Kidney (tissue), 14 donors: Measurements from ENCODE around the gene TAOK3. TPM values are rescaled to one million over a fixed set of nuclear protein-coding genes. Genes with fewer than 3 reads are reported as not detected.
A peak's percentile ranks its signal among the peaks of the same experiment; 100 is the strongest.
"Not testable (repeated sequence)": the region's sequence is repeated elsewhere in the genome, so short reads cannot be mapped to it uniquely, and the experiment has no call there.

Source experiments
- DNase-seq, 5 donors: peaks; one replicate each; pipeline ENCODE4 v3.0.0-alpha.2; 2013 to 2020
- FAIRE-seq: peaks from 2 replicates; lab custom pipeline; 2012; peaks lifted over from hg19 to GRCh38; lab: Jason Lieb, UNC
- H3K27ac ChIP-seq, 2 donors: one replicate each; pipeline ENCODE4 v1.7.0; 2013; ENCODE audit warnings: low read depth in 2 of 2, low read length in 2 of 2, inconsistent platforms in 1 of 2
- H3K27me3 ChIP-seq: one replicate; pipeline ENCODE4 v1.7.1; 2013; ENCODE audit warnings: low read length, inconsistent platforms; ENCODE audit not compliant: control insufficient read depth, insufficient read depth
- H3K36me3 ChIP-seq, 3 donors: one replicate each; pipeline versions ENCODE4 v1.7.0 to v1.7.1; 2013; ENCODE audit warnings: low read length in 3 of 3, control low read depth in 1 of 3, inconsistent platforms in 1 of 3; ENCODE audit not compliant: insufficient read depth in 3 of 3, control insufficient read depth in 2 of 3
- H3K4me1 ChIP-seq, 3 donors: one replicate each; pipeline versions ENCODE4 v1.7.0 to v1.7.1; 2013; ENCODE audit warnings: low read length in 3 of 3, inconsistent platforms in 1 of 3, low read depth in 1 of 3; ENCODE audit not compliant: control insufficient read depth in 2 of 3, insufficient read depth in 2 of 3
- H3K4me3 ChIP-seq, 3 donors: one replicate each; pipeline versions ENCODE4 v1.7.0 to v1.8.1; 2013; ENCODE audit warnings: low read length in 3 of 3, control low read depth in 1 of 3, inconsistent platforms in 1 of 3
- H3K9ac ChIP-seq, 3 donors: one replicate each; pipeline versions ENCODE4 v1.7.0 to v1.7.1; 2013; ENCODE audit warnings: low read length in 3 of 3, control low read depth in 1 of 3, inconsistent platforms in 1 of 3
- H3K9me3 ChIP-seq, 3 donors: one replicate each; pipeline versions ENCODE4 v1.7.0 to v1.7.1; 2013; ENCODE audit warnings: low read length in 3 of 3, control low read depth in 1 of 3, inconsistent platforms in 1 of 3; ENCODE audit not compliant: control insufficient read depth in 2 of 3, insufficient read depth in 1 of 3
- intact Hi-C: fragments of 100-400 bp; cut with DNase I; formaldehyde crosslinking; loops from one replicate; pipeline ENCODE4 v1.11.1; 2022
- polyA plus RNA-seq: library from polyadenylated mRNA; stranded (reverse); fragments of 350-450 nt; fragmentation: Illumina TruSeq; extraction: RNeasy Lipid Tissue Mini Kit (QIAGEN cat#74804); gene quantifications from one replicate; pipeline ENCODE4 v1.2.3, GENCODE V29; 2014; ENCODE audit warnings: low read depth, low replicate concordance; ENCODE audit not compliant: insufficient read depth
- total RNA-seq: library from RNA; stranded (reverse); fragmentation: NEBNext Ultra II Directional; extraction: Animal tissue kit (Norgen Biotek cat#: 25700); gene quantifications from one replicate; pipeline ENCODE4 v1.2.1, GENCODE V29; 2021
- TF ChIP-seq, protein P1 (sequence below): IDR thresholded peaks from 3 replicates; pipeline ENCODE4 v1.5.1; 2012; ENCODE audit warnings: mild to moderate bottlenecking, moderate library complexity, borderline replicate concordance; ENCODE audit not compliant: insufficient read depth; ENCODE audit errors: extremely low read depth
- donor health status: control.
- donor health status: control.
- donor health status: control.
- donor health status: control.
- donor health status: control.
- donor health status: DM: yes; HTN: yes; CAD: no.
- donor health status: Normal renal cell carcinoma (clear cell type).

The TAOK3 gene
- total and polyA plus RNA-seq, 2 donors from 2014 or later = 14.0 to 36.1 TPM

- intact Hi-C loops = no loop called here
- TF ChIP-seq, protein P1, sequence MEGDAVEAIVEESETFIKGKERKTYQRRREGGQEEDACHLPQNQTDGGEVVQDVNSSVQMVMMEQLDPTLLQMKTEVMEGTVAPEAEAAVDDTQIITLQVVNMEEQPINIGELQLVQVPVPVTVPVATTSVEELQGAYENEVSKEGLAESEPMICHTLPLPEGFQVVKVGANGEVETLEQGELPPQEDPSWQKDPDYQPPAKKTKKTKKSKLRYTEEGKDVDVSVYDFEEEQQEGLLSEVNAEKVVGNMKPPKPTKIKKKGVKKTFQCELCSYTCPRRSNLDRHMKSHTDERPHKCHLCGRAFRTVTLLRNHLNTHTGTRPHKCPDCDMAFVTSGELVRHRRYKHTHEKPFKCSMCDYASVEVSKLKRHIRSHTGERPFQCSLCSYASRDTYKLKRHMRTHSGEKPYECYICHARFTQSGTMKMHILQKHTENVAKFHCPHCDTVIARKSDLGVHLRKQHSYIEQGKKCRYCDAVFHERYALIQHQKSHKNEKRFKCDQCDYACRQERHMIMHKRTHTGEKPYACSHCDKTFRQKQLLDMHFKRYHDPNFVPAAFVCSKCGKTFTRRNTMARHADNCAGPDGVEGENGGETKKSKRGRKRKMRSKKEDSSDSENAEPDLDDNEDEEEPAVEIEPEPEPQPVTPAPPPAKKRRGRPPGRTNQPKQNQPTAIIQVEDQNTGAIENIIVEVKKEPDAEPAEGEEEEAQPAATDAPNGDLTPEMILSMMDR = no peak
Measured at GRCh38 chr12:118259079-118259478, 113.6 kb downstream of the TAOK3 start.

GRCh38 chr12:118256352-118256751, 116.4 kb downstream of the TAOK3 start:
- FAIRE-seq (no peak), DNase-seq (no peak)
- Histone ChIP-seq H3K4me1 (no peaks in the 10 kb centered on the region), H3K4me3 (no peak overlapping the region), H3K9ac (no peak overlapping the region), H3K9me3 (no peaks in the 10 kb centered on the region), H3K27ac (no peak overlapping the region), H3K36me3 (no peaks in the 10 kb centered on the region), H3K27me3 (no peaks in the 10 kb centered on the region)
- TF ChIP-seq, protein P1 = no peak
- intact Hi-C loops = no loop called here

More at GRCh38 chr12:118259079-118259478, 113.6 kb downstream of the TAOK3 start:
- H3K4me1 ChIP-seq = no peaks in the 10 kb centered on the region
- no peak overlapping the region for H3K27ac ChIP-seq
- H3K9ac ChIP-seq = no peak overlapping the region
- H3K27me3 ChIP-seq = no peaks in the 10 kb centered on the region
- H3K4me3 ChIP-seq = no peak overlapping the region
- H3K36me3 ChIP-seq = no peaks in the 10 kb centered on the region
- DNase-seq (peak in 1 of 5 donors; percentile 5), FAIRE-seq (no peak)
- H3K9me3 ChIP-seq = no peaks in the 10 kb centered on the region

- Histone ChIP-seq H3K4me1 (no peaks in the 10 kb centered on the region), H3K9ac (no peak overlapping the region), H3K27ac (no peak overlapping the region), H3K36me3 (no peaks in the 10 kb centered on the region), H3K9me3 (no peaks in the 10 kb centered on the region), H3K4me3 (no peak overlapping the region), H3K27me3 (no peaks in the 10 kb centered on the region)
- TF ChIP-seq, protein P1 = no peak
- no peak for FAIRE-seq
- no peak for DNase-seq
- intact Hi-C loops = no loop called here
Measured at GRCh38 chr12:118249547-118249946, 123.2 kb downstream of the TAOK3 start.

DNA sequence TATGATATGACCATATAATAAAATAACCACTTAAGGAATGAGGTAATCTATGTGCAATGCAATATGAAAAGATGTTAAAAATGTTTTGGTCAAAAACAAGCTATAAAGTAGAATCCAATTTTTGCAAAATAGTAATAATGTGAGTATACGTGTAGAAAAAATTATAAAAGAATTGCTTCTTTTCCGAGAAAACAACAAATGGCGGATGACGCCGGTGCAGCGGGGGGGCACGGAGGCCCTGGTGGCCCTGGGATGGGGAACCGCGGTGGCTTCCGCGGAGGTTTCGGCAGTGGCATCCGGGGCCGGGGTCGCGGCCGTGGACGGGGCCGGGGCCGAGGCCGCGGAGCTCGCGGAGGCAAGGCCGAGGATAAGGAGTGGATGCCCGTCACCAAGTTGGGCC, 126.8 kb downstream of the TAOK3 start:
- H3K9me3 ChIP-seq, H3K27me3 ChIP-seq, H3K4me1 ChIP-seq, H3K4me3 ChIP-seq, H3K36me3 ChIP-seq, intact Hi-C loops, FAIRE-seq, H3K27ac ChIP-seq, H3K9ac ChIP-seq, DNase-seq: not testable (repeated sequence)
